Stimulated activated CD4-positive, alpha-beta T cell treated with anti-CD3 and anti-CD28 coated beads, Interleukin-2, amount 100 ng/mL, for 48 hours (primary cell): Measurements from ENCODE around the gene CCL14.
"Not testable (repeated sequence)": the region's sequence is repeated elsewhere in the genome, so short reads cannot be mapped to it uniquely, and the experiment has no call there.

Source experiments
- DNase-seq, 2 donors: peaks; one replicate each; pipeline ENCODE4 v3.0.0-alpha.2; 2020

Gene CCL14

DNA sequence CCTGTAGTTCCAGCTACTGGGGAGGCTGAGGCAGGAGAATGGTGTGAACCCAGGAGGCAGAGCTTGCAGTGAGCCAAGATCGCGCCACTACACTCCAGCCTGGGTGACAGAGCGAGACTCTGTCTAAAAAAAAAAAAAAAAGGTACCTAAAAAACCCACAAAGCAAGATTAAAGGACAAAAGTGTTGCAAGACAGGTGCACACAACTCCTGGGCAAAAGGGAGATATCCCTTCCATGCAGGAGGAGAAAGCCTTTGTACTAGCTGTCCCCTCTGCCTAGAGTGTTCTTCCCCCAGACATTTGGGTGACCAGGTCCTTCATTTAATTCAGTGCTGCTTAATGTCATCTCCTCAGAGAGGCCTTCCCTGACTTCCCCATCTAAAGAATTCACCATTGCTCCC is 48.0 kb downstream of the CCL14 start:
- DNase-seq, result not testable (repeated sequence)

DNA sequence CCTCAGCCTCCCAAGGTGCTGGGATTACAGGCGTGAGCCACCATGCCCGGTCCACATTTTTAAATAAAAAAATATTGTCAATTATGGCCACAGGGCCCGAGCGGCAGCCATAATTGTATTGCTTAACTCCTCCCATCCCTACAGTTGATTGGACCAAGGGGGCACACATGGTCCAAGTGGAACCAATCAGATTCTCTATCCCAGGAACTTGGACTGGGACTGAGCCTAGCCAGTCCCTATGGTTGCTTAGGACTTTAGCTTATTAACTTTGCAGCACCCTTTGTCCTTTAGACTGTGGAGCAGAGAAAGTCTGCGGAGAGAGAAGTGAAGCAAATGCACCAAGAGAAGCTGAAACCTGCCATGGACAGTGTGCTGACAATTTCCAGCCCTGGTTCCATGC is 50.5 kb downstream of the CCL14 start:
- DNase-seq, result no peak

GRCh38 chr17:35934760-35935159 is 51.8 kb downstream of the CCL14 start:
- DNase-seq, result no peak
